Naive B cell (primary cell): ENCODE data around the gene DLGAP4. TPM values are rescaled to one million over a fixed set of nuclear protein-coding genes. Genes with fewer than 3 reads are reported as not detected.

Source experiments
- ATAC-seq, 2 donors: fragments of 150-1000 bp; cut with Tn5 transposase; 2 replicates each; pipeline ENCODE4 v1.10.0; 2021; ENCODE audit warnings: low read depth in 2 of 2, mild to moderate bottlenecking in 2 of 2, moderate library complexity in 2 of 2
- DNase-seq: peaks from one replicate; pipeline ENCODE4 v3.0.0; 2022
- H3K27ac Mint-ChIP-seq, 6 donors: one replicate each; pipeline ENCODE4 v1.8.0; 2020 to 2022; ENCODE audit warnings: mild to moderate bottlenecking in 6 of 6, mixed read lengths in 6 of 6, moderate library complexity in 5 of 6, inconsistent platforms in 2 of 6
- H3K27me3 Mint-ChIP-seq, 3 donors: one replicate each; pipeline ENCODE4 v1.8.0; 2021 to 2022; ENCODE audit warnings: mixed read lengths in 3 of 3, mild to moderate bottlenecking in 1 of 3
- H3K36me3 Mint-ChIP-seq, 2 donors: one replicate each; pipeline ENCODE4 v1.8.0; 2020 to 2022; ENCODE audit warnings: mixed read lengths in 2 of 2, inconsistent platforms in 1 of 2, mild to moderate bottlenecking in 1 of 2
- H3K4me1 Mint-ChIP-seq, 3 donors: one replicate each; pipeline ENCODE4 v1.8.0; 2020 to 2022; ENCODE audit warnings: mixed read lengths in 3 of 3, inconsistent platforms in 1 of 3, mild to moderate bottlenecking in 1 of 3, moderate library complexity in 1 of 3
- H3K4me3 Mint-ChIP-seq, 8 donors: one replicate each; pipeline ENCODE4 v1.8.0; 2020 to 2022; ENCODE audit warnings: mild to moderate bottlenecking in 8 of 8, mixed read lengths in 8 of 8, moderate library complexity in 8 of 8, inconsistent platforms in 2 of 8
- H3K9me3 Mint-ChIP-seq, 7 donors: one replicate each; pipeline ENCODE4 v1.8.0; 2020 to 2022; ENCODE audit warnings: mixed read lengths in 7 of 7, mild to moderate bottlenecking in 5 of 7, inconsistent platforms in 2 of 7, moderate library complexity in 1 of 7
- polyA plus RNA-seq, 6 donors: library from polyadenylated mRNA; unstranded; fragments of 300-500 nt; fragmentation: Illumina TruSeq; gene quantifications; one replicate each; pipeline ENCODE4 v1.2.3, GENCODE V29; 2021; ENCODE audit warnings: low read depth in 6 of 6

DLGAP4 gene, protein sequence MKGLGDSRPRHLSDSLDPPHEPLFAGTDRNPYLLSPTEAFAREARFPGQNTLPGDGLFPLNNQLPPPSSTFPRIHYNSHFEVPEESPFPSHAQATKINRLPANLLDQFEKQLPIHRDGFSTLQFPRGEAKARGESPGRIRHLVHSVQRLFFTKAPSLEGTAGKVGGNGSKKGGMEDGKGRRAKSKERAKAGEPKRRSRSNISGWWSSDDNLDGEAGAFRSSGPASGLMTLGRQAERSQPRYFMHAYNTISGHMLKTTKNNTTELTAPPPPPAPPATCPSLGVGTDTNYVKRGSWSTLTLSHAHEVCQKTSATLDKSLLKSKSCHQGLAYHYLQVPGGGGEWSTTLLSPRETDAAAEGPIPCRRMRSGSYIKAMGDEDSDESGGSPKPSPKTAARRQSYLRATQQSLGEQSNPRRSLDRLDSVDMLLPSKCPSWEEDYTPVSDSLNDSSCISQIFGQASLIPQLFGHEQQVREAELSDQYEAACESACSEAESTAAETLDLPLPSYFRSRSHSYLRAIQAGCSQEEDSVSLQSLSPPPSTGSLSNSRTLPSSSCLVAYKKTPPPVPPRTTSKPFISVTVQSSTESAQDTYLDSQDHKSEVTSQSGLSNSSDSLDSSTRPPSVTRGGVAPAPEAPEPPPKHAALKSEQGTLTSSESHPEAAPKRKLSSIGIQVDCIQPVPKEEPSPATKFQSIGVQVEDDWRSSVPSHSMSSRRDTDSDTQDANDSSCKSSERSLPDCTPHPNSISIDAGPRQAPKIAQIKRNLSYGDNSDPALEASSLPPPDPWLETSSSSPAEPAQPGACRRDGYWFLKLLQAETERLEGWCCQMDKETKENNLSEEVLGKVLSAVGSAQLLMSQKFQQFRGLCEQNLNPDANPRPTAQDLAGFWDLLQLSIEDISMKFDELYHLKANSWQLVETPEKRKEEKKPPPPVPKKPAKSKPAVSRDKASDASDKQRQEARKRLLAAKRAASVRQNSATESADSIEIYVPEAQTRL
- 10 to 100 TPM; 15.3 to 35.5 (median 21.1) TPM for polyA plus RNA-seq

DNA sequence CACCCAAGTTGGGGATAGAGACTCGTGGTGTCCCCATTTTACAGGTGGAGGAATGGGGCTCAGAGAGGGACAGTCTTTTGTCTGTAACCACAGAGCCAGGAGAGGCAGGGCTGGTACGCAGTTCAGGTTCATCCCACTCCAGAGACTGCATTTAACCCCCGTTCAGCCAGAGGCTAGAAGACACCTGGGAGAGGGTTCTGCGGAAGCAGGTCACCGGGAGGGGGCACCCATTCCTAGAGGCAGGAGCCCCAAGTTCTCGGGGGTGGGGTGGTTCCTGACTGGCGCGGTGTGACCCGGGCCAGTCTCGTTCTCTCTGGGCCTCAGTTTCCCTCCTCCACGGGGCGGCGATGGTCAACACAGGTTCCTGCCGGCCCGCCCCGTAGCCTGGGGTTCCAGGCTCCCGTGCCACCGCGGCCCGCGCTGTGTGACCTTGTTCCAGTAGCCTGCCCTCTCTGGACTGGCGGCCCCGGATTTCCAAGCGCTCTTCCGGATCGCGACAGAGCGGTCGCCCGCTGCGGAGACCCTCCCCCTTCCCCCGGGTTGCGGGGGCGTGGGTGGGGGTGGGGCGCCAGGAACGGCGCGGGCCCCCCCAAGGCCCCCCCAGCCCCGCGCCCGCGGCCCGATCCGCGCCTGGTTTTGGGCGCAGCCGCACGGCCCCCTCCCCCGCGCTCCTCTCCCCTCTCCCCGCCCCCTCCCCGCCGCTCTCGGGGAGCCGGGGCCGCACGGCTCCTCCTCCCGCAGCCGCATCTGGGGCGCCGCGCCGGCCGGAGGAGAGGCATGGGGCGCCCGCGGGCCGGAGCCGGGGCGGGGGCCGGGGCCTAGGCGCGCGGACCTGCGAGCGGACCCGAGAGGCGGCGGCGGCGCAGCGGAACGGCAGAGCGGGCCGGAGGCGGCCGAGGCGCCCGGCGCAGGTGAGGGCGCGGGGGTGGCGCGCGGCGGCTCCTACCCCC, at the start of gene DLGAP4:
DLGAP4 (plus strand) TSS at position 738 of the 950 bp plus-strand sequence. CDS start 125,379 bp downstream, outside the sequence.
- H3K4me3 Mint-ChIP-seq = peak within 1 kb of the TSS in 7 of 8 donors; percentile 62 to 88 (median 82)
- ATAC-seq (peak; percentile 10 to 28), DNase-seq (no peak)
- peaks cover 0 to 3% (median 0%) of the 10 kb centered on the region in 7 donors for H3K9me3 Mint-ChIP-seq
- peaks cover 5 to 11% (median 6%) of the 10 kb centered on the region in 3 donors for H3K4me1 Mint-ChIP-seq
- peaks cover 65 to 85% (median 85%) of the 10 kb centered on the region in 3 donors for H3K27me3 Mint-ChIP-seq
- H3K36me3 Mint-ChIP-seq = no peaks in the 10 kb centered on the region
- peak within 1 kb of the TSS in 2 of 6 donors; percentile 44 to 81 for H3K27ac Mint-ChIP-seq

DNA sequence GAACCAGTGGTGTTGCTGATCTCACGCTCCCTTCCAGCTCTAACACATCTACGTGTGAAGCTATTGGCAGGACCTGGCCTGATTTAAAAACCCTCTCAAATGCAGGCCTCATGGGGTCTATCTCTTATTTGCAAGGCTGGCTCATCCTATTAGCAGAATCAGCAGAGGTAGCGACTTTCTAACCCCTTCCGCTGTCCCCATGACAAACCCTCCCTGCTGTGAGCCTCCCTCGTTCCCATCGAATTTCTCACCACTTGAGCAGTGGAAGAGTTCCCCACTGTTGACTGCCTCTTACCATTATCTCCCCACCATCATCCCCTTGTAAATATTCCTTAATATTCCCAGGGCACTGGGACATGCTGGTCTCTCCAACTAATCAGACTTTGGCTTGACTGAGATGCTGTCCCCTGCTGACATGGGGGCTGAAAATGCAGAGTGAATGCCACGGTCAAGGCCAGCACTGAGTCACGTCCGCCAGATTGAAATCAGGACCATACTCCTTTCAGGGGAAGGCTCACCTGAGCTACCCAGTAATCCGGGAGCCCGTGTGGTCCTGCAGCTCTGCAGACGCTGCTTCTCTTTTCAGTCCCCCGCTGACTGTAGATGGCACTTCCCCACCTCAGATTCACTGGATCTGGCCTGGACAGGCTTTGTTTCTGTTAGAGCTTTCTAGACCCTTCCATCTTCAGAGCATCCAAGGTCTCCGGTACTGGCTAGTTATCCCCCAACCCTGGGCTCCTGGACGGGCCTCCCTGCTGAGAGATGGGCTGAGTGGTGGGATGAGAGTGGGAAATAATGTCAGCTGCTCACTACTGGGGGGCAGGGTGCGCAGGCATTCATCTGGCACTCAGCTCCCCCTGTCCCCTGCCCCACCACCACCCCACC, 46.7 kb upstream of the DLGAP4 start:
- peaks cover 0 to 2% (median 0%) of the 10 kb centered on the region in 3 donors for H3K27me3 Mint-ChIP-seq
- no peak for DNase-seq
- ATAC-seq = no peak

DNA sequence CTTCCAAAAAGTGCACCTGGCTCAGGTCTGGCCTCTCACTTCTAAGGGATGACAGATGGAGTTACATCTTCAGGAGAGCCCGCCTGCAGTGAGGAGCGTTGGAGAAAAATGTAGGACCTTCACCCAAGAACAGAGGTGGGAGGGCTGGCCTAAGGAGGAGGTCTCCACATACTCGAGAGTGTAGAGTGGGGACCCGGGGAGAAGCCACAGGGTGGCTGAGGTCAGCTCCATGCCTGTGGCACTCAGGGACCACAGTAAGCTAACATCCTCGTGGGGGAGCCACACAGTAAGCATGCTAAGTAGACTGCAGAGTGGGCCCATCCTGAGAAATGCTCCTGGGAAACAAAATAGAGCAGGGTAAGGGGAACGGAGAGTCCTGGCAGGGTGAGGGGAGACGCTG, 45.8 kb upstream of the DLGAP4 start:
- Mint-ChIP-seq H3K4me1 (no peaks in the 10 kb centered on the region), H3K27ac (peak overlapping the region in 1 of 6 donors; percentile 8), H3K27me3 (peaks cover 0 to 8% (median 0%) of the 10 kb centered on the region in 3 donors), H3K9me3 (no peaks in the 10 kb centered on the region), H3K36me3 (peaks cover 4 to 7% of the 10 kb centered on the region in 2 donors), H3K4me3 (no peak overlapping the region)
- ATAC-seq (no peak), DNase-seq (no peak)

More for the DNA sequence above, 46.7 kb upstream of the DLGAP4 start:
- no peak overlapping the region for H3K4me3 Mint-ChIP-seq
- H3K27ac Mint-ChIP-seq = no peak overlapping the region
- H3K36me3 Mint-ChIP-seq = peaks cover 4 to 7% of the 10 kb centered on the region in 2 donors
- H3K4me1 Mint-ChIP-seq = no peaks in the 10 kb centered on the region
- no peaks in the 10 kb centered on the region for H3K9me3 Mint-ChIP-seq

DNA sequence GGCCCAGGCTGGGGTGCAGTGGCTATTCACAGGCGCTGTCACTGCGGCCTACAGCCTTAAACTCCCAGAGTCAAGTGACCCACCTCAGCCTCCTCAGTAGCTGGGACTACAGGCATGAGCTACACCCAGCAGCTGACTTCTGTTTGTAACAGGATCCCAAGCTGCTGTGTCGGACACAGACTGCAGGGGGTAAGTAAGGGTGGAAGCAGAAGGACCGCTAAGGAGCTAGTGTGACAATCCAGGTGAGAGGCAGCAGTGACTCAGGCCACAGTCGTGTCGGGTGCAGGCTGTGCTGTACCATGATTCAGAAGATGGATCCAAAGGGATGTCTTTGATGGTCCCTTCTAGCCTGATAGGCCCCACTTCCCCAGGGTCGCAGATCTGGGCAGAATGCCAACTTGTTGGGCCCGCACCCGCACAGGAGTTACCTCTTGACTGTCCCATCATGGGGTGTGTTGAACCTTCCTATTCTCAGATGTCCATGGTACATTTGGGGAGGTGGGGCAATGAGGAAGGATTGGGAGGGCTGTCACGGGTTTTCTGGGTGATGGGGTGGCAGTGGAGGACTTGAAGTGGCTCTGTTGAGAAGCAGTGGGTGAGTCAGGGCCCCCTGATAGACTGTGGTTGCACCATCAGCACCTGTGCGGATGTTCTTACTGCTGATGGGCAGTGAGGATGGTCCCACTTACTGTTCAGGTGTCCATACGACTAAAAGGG, 44.6 kb upstream of the DLGAP4 start:
- Mint-ChIP-seq H3K27ac (peak overlapping the region in 1 of 6 donors; percentile 35), H3K4me1 (no peaks in the 10 kb centered on the region), H3K36me3 (no peaks in the 10 kb centered on the region), H3K9me3 (no peaks in the 10 kb centered on the region), H3K4me3 (no peak overlapping the region), H3K27me3 (peaks cover 0 to 8% (median 0%) of the 10 kb centered on the region in 3 donors)
- no peak for ATAC-seq
- no peak for DNase-seq

DNA sequence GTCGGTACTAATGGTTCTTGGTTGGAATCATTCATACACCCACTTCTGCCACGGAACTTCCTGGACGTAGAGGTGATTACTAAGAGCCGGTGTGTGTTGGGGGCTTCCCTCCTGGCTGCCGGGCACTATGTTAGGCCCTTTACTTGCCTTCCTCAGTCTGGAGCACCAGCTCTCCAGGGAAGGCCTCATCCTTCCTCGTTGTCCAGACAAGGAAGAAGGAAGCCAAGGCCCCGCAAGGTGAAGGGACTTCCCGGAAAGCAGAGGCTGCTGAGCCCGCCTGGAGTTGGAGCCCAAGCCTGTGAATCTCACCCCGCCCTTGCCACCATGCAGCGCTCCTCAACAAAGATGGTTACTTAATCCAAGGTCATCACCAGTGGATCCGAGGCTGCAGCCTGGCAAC, 43.7 kb upstream of the DLGAP4 start:
- H3K4me1 Mint-ChIP-seq = no peaks in the 10 kb centered on the region
- H3K36me3 Mint-ChIP-seq = no peaks in the 10 kb centered on the region
- H3K4me3 Mint-ChIP-seq = no peak overlapping the region
- no peaks in the 10 kb centered on the region for H3K9me3 Mint-ChIP-seq
- ATAC-seq (no peak), DNase-seq (no peak)
- no peak overlapping the region for H3K27ac Mint-ChIP-seq
- peaks cover 0 to 8% (median 0%) of the 10 kb centered on the region in 3 donors for H3K27me3 Mint-ChIP-seq

DNA sequence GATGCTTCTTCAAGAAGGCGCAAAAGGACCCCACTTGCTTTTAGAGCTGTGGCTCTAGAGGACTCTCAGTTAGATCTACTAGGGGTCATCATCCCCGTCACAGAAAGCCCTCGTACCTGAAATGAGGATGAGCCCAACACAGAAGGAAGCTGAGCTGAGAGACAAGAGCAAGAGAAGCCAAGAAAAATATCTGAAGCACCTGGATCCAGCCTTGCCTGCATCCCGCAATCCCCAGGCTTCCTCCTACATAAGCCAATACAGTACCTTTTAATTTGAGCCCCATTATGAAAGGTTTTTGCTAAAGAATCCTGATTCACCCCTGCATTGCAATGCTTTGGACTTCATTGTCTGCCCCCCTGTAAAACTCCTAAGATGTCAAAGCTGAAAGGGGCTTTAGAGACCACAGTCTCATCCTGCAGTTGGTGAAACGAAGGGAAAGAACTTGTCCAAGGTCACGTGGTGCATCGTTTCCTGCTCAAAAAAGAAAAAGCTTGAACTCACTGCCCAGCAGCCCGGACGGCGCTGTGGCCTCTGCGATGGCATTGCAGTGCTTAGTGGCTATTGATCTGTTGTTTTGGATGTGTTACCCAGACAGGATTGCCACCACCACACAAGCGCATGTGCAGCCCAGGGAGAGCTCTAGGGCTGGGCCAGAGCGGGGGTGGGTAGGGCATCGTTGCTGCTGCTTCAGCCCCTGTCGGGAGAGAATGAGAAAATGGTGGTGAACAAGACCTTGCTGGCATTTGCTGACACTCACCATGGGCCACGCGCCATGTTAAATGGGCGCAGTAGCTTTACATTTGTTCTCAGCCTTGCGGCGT, 41.5 kb upstream of the DLGAP4 start:
- Mint-ChIP-seq H3K27me3 (peaks cover 0 to 8% (median 0%) of the 10 kb centered on the region in 3 donors), H3K27ac (no peak overlapping the region), H3K9me3 (no peaks in the 10 kb centered on the region), H3K36me3 (no peaks in the 10 kb centered on the region), H3K4me3 (no peak overlapping the region), H3K4me1 (no peaks in the 10 kb centered on the region)
- no peak for DNase-seq
- no peak for ATAC-seq

DNA sequence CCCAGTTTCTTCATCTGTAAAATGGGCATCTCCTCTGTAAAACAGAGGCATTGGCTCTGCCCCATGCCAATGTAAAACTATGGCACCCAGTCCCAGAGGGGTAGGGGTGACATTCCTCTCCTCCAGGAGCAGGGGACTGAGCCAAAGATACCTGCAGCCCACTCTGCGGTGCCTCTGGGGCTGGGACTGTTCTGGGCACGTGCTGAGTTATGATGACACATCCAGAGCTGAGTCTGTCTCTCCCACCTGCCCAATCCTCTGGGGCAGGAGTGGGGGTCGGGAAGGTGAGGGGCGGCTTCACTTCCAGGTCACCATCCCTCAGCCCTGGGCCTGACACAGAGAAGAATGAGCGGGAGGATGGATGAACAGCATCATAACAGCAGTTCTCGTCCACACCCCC, 40.0 kb upstream of the DLGAP4 start:
- peaks cover 0 to 8% (median 0%) of the 10 kb centered on the region in 3 donors for H3K27me3 Mint-ChIP-seq
- no peaks in the 10 kb centered on the region for H3K36me3 Mint-ChIP-seq
- no peaks in the 10 kb centered on the region for H3K9me3 Mint-ChIP-seq
- DNase-seq = no peak
- no peak for ATAC-seq
- H3K27ac Mint-ChIP-seq = no peak overlapping the region
- H3K4me1 Mint-ChIP-seq = no peaks in the 10 kb centered on the region
- no peak overlapping the region for H3K4me3 Mint-ChIP-seq

DNA sequence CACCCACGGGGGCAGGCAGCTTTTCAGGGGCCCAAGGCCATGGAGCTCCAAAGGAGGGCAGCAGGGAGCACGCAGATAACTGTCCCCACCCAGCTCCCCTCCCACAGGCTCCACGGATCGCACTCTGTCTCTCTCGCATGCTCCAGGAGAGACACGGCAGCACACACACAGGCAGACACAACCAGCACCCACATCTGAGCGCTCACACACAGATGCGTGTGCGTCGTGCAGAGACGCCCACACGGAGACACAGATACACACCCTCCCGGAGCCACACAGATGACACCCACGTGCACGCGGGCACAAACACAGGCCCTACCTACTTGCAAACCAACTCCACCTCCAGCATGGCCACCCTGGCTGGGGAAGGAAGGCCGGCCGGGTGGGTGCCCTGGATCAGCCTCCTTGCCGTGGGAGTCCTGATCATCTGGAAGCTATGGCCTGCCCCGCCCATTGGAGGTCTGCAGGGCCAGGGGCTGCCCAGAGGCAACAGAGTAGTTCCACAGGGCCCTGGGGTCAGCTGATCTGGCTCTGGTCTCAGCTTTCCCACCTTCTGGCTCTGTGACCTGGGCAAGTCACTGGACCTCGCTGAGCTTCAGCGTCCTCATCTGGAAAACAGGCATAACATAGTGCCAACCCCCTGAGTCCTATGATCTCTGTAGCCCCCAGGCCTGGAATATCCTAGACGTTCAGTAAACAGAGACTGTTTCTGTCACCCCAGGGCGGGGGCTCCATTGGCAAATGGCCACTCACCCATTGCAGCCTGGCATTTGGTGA, 38.3 kb upstream of the DLGAP4 start:
- DNase-seq = no peak
- H3K4me3 Mint-ChIP-seq = no peak overlapping the region
- no peaks in the 10 kb centered on the region for H3K4me1 Mint-ChIP-seq
- no peaks in the 10 kb centered on the region for H3K9me3 Mint-ChIP-seq
- no peak for ATAC-seq
- no peaks in the 10 kb centered on the region for H3K36me3 Mint-ChIP-seq
- H3K27me3 Mint-ChIP-seq = peaks cover 0 to 18% (median 5%) of the 10 kb centered on the region in 3 donors
- no peak overlapping the region for H3K27ac Mint-ChIP-seq

DNA sequence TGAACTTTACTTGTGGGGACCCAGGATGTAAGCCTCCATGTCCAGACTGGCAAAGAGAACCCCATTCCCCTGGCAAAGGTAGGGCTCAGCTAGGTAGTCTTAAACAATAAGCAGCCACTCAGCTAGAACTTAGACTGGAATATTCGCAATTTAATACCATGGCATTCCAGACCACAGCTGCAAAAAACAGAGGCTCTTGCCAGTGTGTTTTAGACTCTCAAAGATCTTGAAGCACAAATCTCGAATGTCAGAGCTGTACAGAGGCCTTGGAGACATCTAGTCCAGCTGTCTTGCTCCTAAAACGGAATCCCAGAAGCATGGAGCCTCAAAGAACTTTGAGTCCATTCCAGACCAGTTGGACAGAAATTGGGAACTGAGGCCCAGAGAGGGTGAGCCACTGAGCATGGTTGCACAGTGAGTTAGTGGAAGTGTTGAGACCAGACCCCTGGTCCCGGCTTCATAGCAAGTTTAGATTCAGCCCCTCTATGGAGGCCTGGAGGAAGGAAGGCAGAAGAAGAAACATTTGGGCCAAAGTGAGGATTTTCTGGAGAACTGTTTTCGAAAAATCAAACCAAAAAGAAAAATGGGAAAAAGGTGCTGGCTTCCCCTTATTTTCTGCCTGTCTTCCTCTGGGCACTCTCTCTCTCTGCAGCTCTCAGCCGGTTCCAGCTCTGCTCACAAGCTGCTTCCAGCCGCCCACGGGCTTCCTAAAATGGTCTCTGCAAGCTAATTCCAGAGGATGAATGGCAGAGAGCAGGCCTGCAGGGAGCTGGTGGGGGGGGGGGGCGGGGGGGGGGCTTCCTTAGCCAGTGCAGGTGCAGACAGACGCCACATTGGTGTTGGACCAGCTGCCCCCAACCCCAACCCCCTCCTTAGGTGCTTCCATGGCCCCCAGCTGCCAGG, 37.4 kb upstream of the DLGAP4 start:
- Mint-ChIP-seq H3K27ac (no peak overlapping the region), H3K4me3 (no peak overlapping the region)

More for the DNA sequence above, 37.4 kb upstream of the DLGAP4 start:
- H3K4me1 Mint-ChIP-seq = no peaks in the 10 kb centered on the region
- H3K9me3 Mint-ChIP-seq = no peaks in the 10 kb centered on the region
- no peak for ATAC-seq
- DNase-seq = no peak
- H3K27me3 Mint-ChIP-seq = peaks cover 0 to 22% (median 7%) of the 10 kb centered on the region in 3 donors
- H3K36me3 Mint-ChIP-seq = no peaks in the 10 kb centered on the region
